Liver (tissue), 9 donors: Measurements from ENCODE around the gene SGMS1. TPM values are rescaled to one million over a fixed set of nuclear protein-coding genes. Genes with fewer than 3 reads are reported as not detected.

Experiments
- DNase-seq: peaks from one replicate; pipeline ENCODE4 v3.0.0-alpha.2; 2017; ENCODE audit warnings: low spot score
- H3K27ac ChIP-seq, 2 donors: one replicate each; pipeline ENCODE4 v1.7.0; 2013; ENCODE audit warnings: inconsistent platforms in 2 of 2, low read length in 2 of 2, control low read depth in 1 of 2, low read depth in 1 of 2, mild to moderate bottlenecking in 1 of 2
- H3K27me3 ChIP-seq, 4 donors: one replicate each; pipeline versions ENCODE4 v1.6.1 to v1.7.0; 2013; ENCODE audit warnings: low read length in 3 of 4, inconsistent platforms in 1 of 4, mild to moderate bottlenecking in 1 of 4, moderate library complexity in 1 of 4; ENCODE audit not compliant: control insufficient read depth in 4 of 4, insufficient read depth in 4 of 4
- H3K36me3 ChIP-seq, 4 donors: one replicate each; pipeline versions ENCODE4 v1.6.1 to v1.7.0; 2013; ENCODE audit warnings: low read length in 3 of 4, mild to moderate bottlenecking in 3 of 4, low read depth in 1 of 4, moderate library complexity in 1 of 4; ENCODE audit not compliant: control insufficient read depth in 4 of 4, insufficient read depth in 3 of 4
- H3K4me1 ChIP-seq, 4 donors: one replicate each; pipeline versions ENCODE4 v1.6.1 to v1.7.0; 2013; ENCODE audit warnings: low read length in 3 of 4, mild to moderate bottlenecking in 3 of 4, moderate library complexity in 1 of 4; ENCODE audit not compliant: control insufficient read depth in 4 of 4, insufficient read depth in 4 of 4
- H3K4me3 ChIP-seq, 3 donors: one replicate each; pipeline versions ENCODE4 v1.6.1 to v1.7.0; 2013; ENCODE audit warnings: low read length in 3 of 3, control low read depth in 1 of 3, low read depth in 1 of 3, mild to moderate bottlenecking in 1 of 3
- H3K9ac ChIP-seq, 2 donors: one replicate each; pipeline ENCODE4 v1.7.0; 2013; ENCODE audit warnings: low read length in 2 of 2, mild to moderate bottlenecking in 2 of 2, moderate library complexity in 2 of 2, control low read depth in 1 of 2, low read depth in 1 of 2
- H3K9me3 ChIP-seq, 4 donors: one replicate each; pipeline versions ENCODE4 v1.6.1 to v1.7.0; 2013; ENCODE audit warnings: low read length in 3 of 4; ENCODE audit not compliant: control insufficient read depth in 4 of 4
- ATF3 ChIP-seq: IDR thresholded peaks from 2 replicates; pipeline ENCODE4 v1.6.1; 2016; ENCODE audit warnings: antibody characterized with exemption
- CTCF ChIP-seq: fragments of 150-350 bp; IDR thresholded peaks from 2 replicates; pipeline ENCODE4 v1.5.1; 2017; ENCODE audit warnings: improper control_type of control experiment, low read depth, low read length; ENCODE audit not compliant: missing input control
- EGR1 ChIP-seq, 2 donors: IDR thresholded peaks; 2 replicates each; pipeline ENCODE4 v1.6.1; 2016 to 2018; ENCODE audit warnings: antibody characterized with exemption in 2 of 2, low read depth in 2 of 2
- FOXA1 ChIP-seq: IDR thresholded peaks from 2 replicates; pipeline ENCODE4 v1.6.1; 2016; ENCODE audit warnings: antibody characterized with exemption
- FOXA2 ChIP-seq: IDR thresholded peaks from 2 replicates; pipeline ENCODE4 v1.6.1; 2016; ENCODE audit warnings: antibody characterized with exemption
- GABPA ChIP-seq, 2 donors: IDR thresholded peaks in 1 of 2; conservative IDR thresholded peaks in 1 of 2; 2 replicates each; pipeline ENCODE4 v1.6.1; 2016; ENCODE audit warnings: antibody characterized with exemption in 2 of 2, mild to moderate bottlenecking in 1 of 2, moderate library complexity in 1 of 2
- HNF4A ChIP-seq, 2 donors: conservative IDR thresholded peaks; 2 replicates each; pipeline ENCODE4 v1.6.1; 2016; ENCODE audit warnings: antibody characterized with exemption in 2 of 2, mild to moderate bottlenecking in 2 of 2
- HNF4G ChIP-seq: IDR thresholded peaks from 2 replicates; pipeline ENCODE4 v1.6.1; 2016; ENCODE audit warnings: antibody characterized with exemption
- JUND ChIP-seq, 2 donors: IDR thresholded peaks; 2 replicates each; pipeline ENCODE4 v1.6.1; 2016; ENCODE audit warnings: antibody characterized with exemption in 2 of 2
- MAX ChIP-seq: IDR thresholded peaks from 2 replicates; pipeline ENCODE4 v1.6.1; 2016; ENCODE audit warnings: antibody characterized with exemption
- NR2F2 ChIP-seq: IDR thresholded peaks from 2 replicates; pipeline ENCODE4 v1.6.1; 2016; ENCODE audit warnings: antibody characterized with exemption
- RAD21 ChIP-seq, 2 donors: IDR thresholded peaks; 2 replicates each; pipeline ENCODE4 v1.6.1; 2016; ENCODE audit warnings: antibody characterized with exemption in 2 of 2, mild to moderate bottlenecking in 2 of 2
- REST ChIP-seq: IDR thresholded peaks from 2 replicates; pipeline ENCODE4 v1.6.1; 2016; ENCODE audit warnings: antibody characterized with exemption, mild to moderate bottlenecking
- RXRA ChIP-seq, 2 donors: IDR thresholded peaks; 2 replicates each; pipeline ENCODE4 v1.6.1; 2017 to 2018; ENCODE audit warnings: antibody characterized with exemption in 2 of 2, mild to moderate bottlenecking in 1 of 2
- SP1 ChIP-seq: IDR thresholded peaks from 2 replicates; pipeline ENCODE4 v1.6.1; 2018; ENCODE audit warnings: antibody characterized with exemption, mild to moderate bottlenecking
- TAF1 ChIP-seq: conservative IDR thresholded peaks from 2 replicates; pipeline ENCODE4 v1.6.1; 2016; ENCODE audit warnings: antibody characterized with exemption, mild to moderate bottlenecking
- YY1 ChIP-seq: IDR thresholded peaks from 2 replicates; pipeline ENCODE4 v1.6.1; 2016; ENCODE audit warnings: antibody characterized with exemption, mild to moderate bottlenecking
- ZBTB33 ChIP-seq: IDR thresholded peaks from 2 replicates; pipeline ENCODE4 v1.6.1; 2016; ENCODE audit warnings: antibody characterized with exemption
- WGBS: extraction: QIAGEN DNeasy Blood & Tissue Kit; methylation state at CpG from one replicate; pipeline ENCODE4 v1.1.7; 2013; 5-methylcytosine and 5-hydroxymethylcytosine counted together
- polyA plus RNA-seq, 2 donors: library from polyadenylated mRNA; stranded (reverse) in 1 of 2; unstranded in 1 of 2; fragments of 200-250 nt in 1 of 2; fragments of >200 nt in 1 of 2; fragmentation: Nextera tagmentation in 1 of 2; extraction: Ambion mirVana in 1 of 2; gene quantifications; one replicate each; pipeline versions ENCODE4 v1.2.1 to v1.2.3, GENCODE V29; 2013 to 2015
- total RNA-seq, 2 donors: library from RNA; depleted of rRNA; stranded (reverse); fragments of >200 nt; gene quantifications; one replicate each; pipeline ENCODE4 v1.2.3, GENCODE V29; 2014
- donor health status: healthy.
- donor health status: healthy.
- donor health status: healthy.
- donor health status: healthy.
- donor health status: healthy.

The SGMS1 gene
- total and polyA plus RNA-seq, 4 donors: 6.8 to 98.2 (median 21.1) TPM

- 60% methylated on average over 5 of the region's 5 CpGs for WGBS
- peak; percentile 15 for TF ChIP-seq YY1
- TF ChIP-seq NR2F2: no peak
- H3K4me1 ChIP-seq: peaks cover 1 to 19% (median 8%) of the 10 kb centered on the region in 4 donors
- H3K9me3 ChIP-seq: no peaks in the 10 kb centered on the region
- H3K4me3 ChIP-seq: no peak overlapping the region
- no peak for DNase-seq
- H3K36me3 ChIP-seq: no peaks in the 10 kb centered on the region
- H3K9ac ChIP-seq: no peak overlapping the region
- H3K27ac ChIP-seq: no peak overlapping the region
- H3K27me3 ChIP-seq: no peaks in the 10 kb centered on the region
Measured at GRCh38 chr10:50360077-50360850, 263.5 kb downstream of the SGMS1 start.

GRCh38 chr10:50358925-50359687 lies 264.6 kb downstream of the SGMS1 start:
- no peak overlapping the region for H3K4me3 ChIP-seq
- DNase-seq: no peak
- WGBS: 93% methylated on average over 1 of the region's 1 CpG
- no peaks in the 10 kb centered on the region for H3K36me3 ChIP-seq
- no peak overlapping the region for H3K27ac ChIP-seq
- no peaks in the 10 kb centered on the region for H3K9me3 ChIP-seq
- no peak overlapping the region for H3K9ac ChIP-seq
- H3K4me1 ChIP-seq: peaks cover 1 to 19% (median 8%) of the 10 kb centered on the region in 4 donors
- H3K27me3 ChIP-seq: no peaks in the 10 kb centered on the region
- TF ChIP-seq NR2F2: no peak
- peak in 1 of 2 donors; percentile 4 for TF ChIP-seq HNF4A (conservative IDR thresholded peaks at IDR 0.05)

- WGBS: 90% methylated on average over 2 of the region's 2 CpGs
- Histone ChIP-seq H3K9ac (no peak overlapping the region), H3K9me3 (no peaks in the 10 kb centered on the region), H3K27me3 (no peaks in the 10 kb centered on the region), H3K27ac (no peak overlapping the region), H3K4me1 (peaks cover 1 to 19% (median 8%) of the 10 kb centered on the region in 4 donors), H3K4me3 (no peak overlapping the region), H3K36me3 (no peaks in the 10 kb centered on the region)
- DNase-seq: no peak
- TF ChIP-seq EGR1 (IDR thresholded peaks at IDR 0.05; ENCODE audit: low read depth in 2 of 2): no peak
- TF ChIP-seq FOXA2: no peak
- TF ChIP-seq CTCF: no peak
- TF ChIP-seq HNF4A (conservative IDR thresholded peaks at IDR 0.05): no peak
- TF ChIP-seq REST: no peak
- TF ChIP-seq SP1: no peak
- no peak for TF ChIP-seq MAX
- TF ChIP-seq NR2F2: no peak
- no peak for TF ChIP-seq RXRA (IDR thresholded peaks at IDR 0.05)
- TF ChIP-seq GABPA (IDR thresholded peaks at IDR 0.05 in 1 of 2, conservative IDR thresholded peaks at IDR 0.05 in 1 of 2): no peak
- TF ChIP-seq ATF3: no peak
- TF ChIP-seq TAF1: no peak
- TF ChIP-seq HNF4G: no peak
- TF ChIP-seq ZBTB33: no peak
- no peak for TF ChIP-seq YY1
- TF ChIP-seq RAD21 (IDR thresholded peaks at IDR 0.05): no peak
- TF ChIP-seq JUND (IDR thresholded peaks at IDR 0.05): no peak
- TF ChIP-seq FOXA1: no peak
Measured at GRCh38 chr10:50358411-50358810, 265.3 kb downstream of the SGMS1 start.
